K562 (cell line): ENCODE measurements around the gene ACSF2. TPM values are rescaled to one million over a fixed set of nuclear protein-coding genes. Genes with fewer than 3 reads are reported as not detected.

Experiments
- IFI16 ChIP-seq: fragments of 250-450 bp; sonication (Bioruptor Pico); IDR thresholded peaks from 2 replicates; pipeline ENCODE4 v2.1.2; 2022; ENCODE audit warnings: mild to moderate bottlenecking, inconsistent platforms
- MGA ChIP-seq: fragments of 450-650 bp; IDR thresholded peaks from 2 replicates; pipeline ENCODE4 v1.6.1; 2016; ENCODE audit warnings: mild to moderate bottlenecking, moderate library complexity
- PTBP1 ChIP-seq: fragments of 200-400 bp; formaldehyde crosslinking; IDR thresholded peaks from 2 replicates; pipeline ENCODE4 v1.6.1; 2017; ENCODE audit warnings: low read depth, low read length
- REST ChIP-seq, 2 experiments: fragments of 450-650 bp; formaldehyde crosslinking in 1 of 2; IDR thresholded peaks; 2 replicates each; pipeline versions ENCODE4 v1.4.0 to v1.6.1; 2014 to 2020; ENCODE audit warnings: mild to moderate bottlenecking in 2 of 2, borderline replicate concordance in 1 of 2, low read depth in 1 of 2
- TAF7 ChIP-seq: fragments of 450-650 bp; IDR thresholded peaks from 2 replicates; pipeline ENCODE4 v1.6.1; 2016; ENCODE audit warnings: missing genetic modification characterization, missing compliant biosample characterization
- polyA plus RNA-seq, 8 experiments: library from polyadenylated mRNA; depleted of rRNA in 4 of 8; stranded (reverse) in 5 of 8; unstranded in 3 of 8; fragments of >200 nt; fragmentation: Nextera tagmentation in 2 of 8; fragmentation: Illumina TruSeq in 1 of 8; extraction: Ambion mirVana in 2 of 8; extraction: Trizol in 1 of 8; gene quantifications; 2 replicates each; pipeline versions ENCODE4 v1.2.1 to v1.2.3, GENCODE V29; 2011 to 2014; ENCODE audit warnings: inconsistent platforms in 1 of 8, missing spikeins in 1 of 8
- total RNA-seq, 7 experiments: library from RNA; depleted of rRNA in 6 of 7; stranded (reverse); fragments of >200 nt in 6 of 7; fragmentation: Illumina TruSeq in 2 of 7; extraction: Trizol in 2 of 7; gene quantifications; 2 replicates each; pipeline versions ENCODE4 v1.2.1 to v1.2.3, GENCODE V29; 2011 to 2021; ENCODE audit warnings: low replicate concordance in 1 of 7

The ACSF2 gene
- total and polyA plus RNA-seq, 9 of the 15 experiments (the other 6 are each of a cell fraction or from before 2014, with no cell fraction given) = 0.89 to 6.1 (median 3.5) TPM

GRCh38 chr17:50448643-50449042 lies 22.6 kb downstream of the ACSF2 start (continued):
- TF ChIP-seq REST (IDR thresholded peaks at IDR 0.05; ENCODE audit: borderline replicate concordance) = no peak
- TF ChIP-seq REST (CRISPR knock-in tag; IDR thresholded peaks at IDR 0.05; ENCODE audit: low read depth) = no peak
- TF ChIP-seq IFI16 = 0 out of 2 replicates have a peak, but pooled peaks have one; percentile 28
- peak; percentile 19; the same call in 1 of the 2 replicates for TF ChIP-seq TAF7 (tag)
- no peak for TF ChIP-seq PTBP1
- TF ChIP-seq MGA = no peak
